T-cell (primary cell): Measurements from ENCODE around the gene ZBTB32. TPM values are rescaled to one million over a fixed set of nuclear protein-coding genes. Genes with fewer than 3 reads are reported as not detected.

Experiments used
- ATAC-seq, 4 experiments: fragments of 200-7000 bp in 3 of 4; fragments of 150-1000 bp in 1 of 4; cut with Tn5 transposase; replicated peaks in 1 of 4; 1 replicate in 3 of 4; 2 replicates in 1 of 4; pipeline ENCODE4 v1.10.0; 2021; ENCODE audit warnings: moderate library complexity in 3 of 4, mild to moderate bottlenecking in 2 of 4, moderate number of reproducible peaks in 1 of 4
- CTCF ChIA-PET, 2 donors: fragments of 300-600 bp; sonication (Branson Sonifier 250); formaldehyde crosslinking; loops; one replicate each; lab custom pipeline; 2022; ENCODE audit warnings: antibody characterized with exemption in 2 of 2; lab: Charles Lee
- POLR2A ChIA-PET, 2 donors: fragments of 300-600 bp; sonication (Branson Sonifier 250); formaldehyde crosslinking; loops; one replicate each; lab custom pipeline; 2022; ENCODE audit warnings: antibody characterized with exemption in 2 of 2; lab: Charles Lee
- DNase-seq, 35 experiments: peaks; one replicate each; pipeline versions ENCODE4 v3.0.0 to v3.0.0-alpha.2; 2013 to 2023
- H3K27ac ChIP-seq: one replicate; pipeline ENCODE4 v1.5.1; 2013; ENCODE audit warnings: low read length
- H3K27me3 ChIP-seq, 2 experiments: replicated peaks in 1 of 2; 1 replicate in 1 of 2; 2 replicates in 1 of 2; pipeline versions ENCODE4 v1.6.1 to v1.7.0; 2013; ENCODE audit warnings: low read length in 1 of 2, mixed read lengths in 1 of 2; ENCODE audit not compliant: control insufficient read depth in 2 of 2, insufficient read depth in 2 of 2; ENCODE audit errors: extremely low read depth in 1 of 2
- H3K36me3 ChIP-seq, 2 donors: 1 replicate in 1 of 2; 2 replicates in 1 of 2; pipeline versions ENCODE4 v1.6.1 to v1.7.0; 2013; ENCODE audit warnings: low read length in 1 of 2; ENCODE audit not compliant: control insufficient read depth in 2 of 2, insufficient read depth in 1 of 2; ENCODE audit errors: extremely low read depth in 1 of 2
- H3K4me1 ChIP-seq, 2 experiments: 1 replicate in 1 of 2; 2 replicates in 1 of 2; pipeline versions ENCODE4 v1.6.1 to v1.7.0; 2013; ENCODE audit warnings: low read length in 2 of 2, mixed read lengths in 1 of 2; ENCODE audit not compliant: insufficient read depth in 2 of 2, control insufficient read depth in 1 of 2; ENCODE audit errors: extremely low read depth in 1 of 2
- H3K4me3 ChIP-seq, 2 donors: 1 replicate in 1 of 2; 2 replicates in 1 of 2; pipeline versions ENCODE4 v1.5.1 to v1.7.0; 2013; ENCODE audit warnings: mild to moderate bottlenecking in 2 of 2, low read length in 1 of 2, moderate library complexity in 1 of 2; ENCODE audit not compliant: control insufficient read depth in 1 of 2; ENCODE audit errors: extremely low read depth in 1 of 2
- H3K9me3 ChIP-seq: 2 replicates; pipeline ENCODE4 v1.7.0; 2013
- H3K27ac Mint-ChIP-seq, 2 donors: one replicate each; pipeline ENCODE4 v1.8.0; 2020 to 2021; ENCODE audit warnings: mild to moderate bottlenecking in 2 of 2, mixed read lengths in 2 of 2
- H3K27me3 Mint-ChIP-seq, 2 donors: one replicate each; pipeline ENCODE4 v1.8.0; 2021 to 2022; ENCODE audit warnings: mixed read lengths in 2 of 2
- H3K36me3 Mint-ChIP-seq: one replicate; pipeline ENCODE4 v1.8.0; 2021; ENCODE audit warnings: mixed read lengths
- H3K4me1 Mint-ChIP-seq, 3 donors: one replicate each; pipeline ENCODE4 v1.8.0; 2020 to 2022; ENCODE audit warnings: mixed read lengths in 3 of 3, mild to moderate bottlenecking in 1 of 3
- H3K4me3 Mint-ChIP-seq, 3 donors: one replicate each; pipeline ENCODE4 v1.8.0; 2020 to 2022; ENCODE audit warnings: mild to moderate bottlenecking in 3 of 3, mixed read lengths in 3 of 3, moderate library complexity in 3 of 3
- H3K9me3 Mint-ChIP-seq, 3 donors: one replicate each; pipeline ENCODE4 v1.8.0; 2020 to 2022; ENCODE audit warnings: mixed read lengths in 3 of 3
- WGBS: methylation state at CpG from one replicate; pipeline ENCODE4 v1.1.5; 2013; ENCODE audit warnings: missing lambda C conversion rate; ENCODE audit not compliant: insufficient coverage; 5-methylcytosine and 5-hydroxymethylcytosine counted together
- total RNA-seq, 35 experiments: library from RNA in 6 of 35; stranded (reverse) in 6 of 35; fragments of 120-200 nt in 1 of 35; gene quantifications; one replicate each; pipeline versions ENCODE4 v1.2.1 to v1.2.4 and lab custom pipeline; 2013 to 2026

ZBTB32 gene
- total RNA-seq, 5 donors from 2014 or later (not counting 1 experiment from before 2014, with no cell fraction given): 1.2 to 4.1 (median 2.0) TPM

DNA sequence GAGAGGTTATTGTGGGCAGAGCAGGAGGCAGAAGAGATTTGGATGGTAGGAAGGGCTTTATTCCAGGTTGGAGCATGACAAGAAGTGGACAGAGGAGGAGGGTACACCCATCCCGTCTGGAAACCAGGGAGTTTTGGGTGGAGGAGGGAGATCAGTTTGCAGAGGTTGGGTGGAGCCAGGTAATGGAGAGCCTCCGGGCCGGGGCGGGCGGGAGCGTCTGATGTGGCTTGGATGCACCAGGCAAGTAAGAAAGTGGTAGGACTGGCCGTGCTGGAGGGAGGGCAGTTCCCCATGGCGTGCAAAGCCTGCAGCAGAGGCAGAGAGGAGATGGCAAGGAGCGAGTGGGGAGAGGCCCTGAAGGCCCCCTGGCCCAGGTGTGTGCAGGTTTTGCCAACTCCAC, 27.0 kb downstream of the ZBTB32 start:
- H3K27ac Mint-ChIP-seq: no peak overlapping the region
- 92% methylated on average over 7 of the region's 9 CpGs for WGBS
- Histone ChIP-seq H3K27me3 (no peaks in the 10 kb centered on the region), H3K4me1 (no peaks in the 10 kb centered on the region), H3K4me3 (no peak overlapping the region), H3K9me3 (no peaks in the 10 kb centered on the region), H3K36me3 (peaks cover 27 to 93% of the 10 kb centered on the region in 2 donors), H3K27ac (no peak overlapping the region)
- peaks cover 10 to 25% (median 10%) of the 10 kb centered on the region in 3 donors for H3K4me1 Mint-ChIP-seq
- no peaks in the 10 kb centered on the region for H3K9me3 Mint-ChIP-seq
- ChIA-PET POLR2A (no interaction called here), CTCF (no interaction called here)
- peaks cover 56% of the 10 kb centered on the region for H3K36me3 Mint-ChIP-seq
- H3K4me3 Mint-ChIP-seq: no peak overlapping the region
- DNase-seq (no peak), ATAC-seq (no peak)
- no peaks in the 10 kb centered on the region for H3K27me3 Mint-ChIP-seq

DNA sequence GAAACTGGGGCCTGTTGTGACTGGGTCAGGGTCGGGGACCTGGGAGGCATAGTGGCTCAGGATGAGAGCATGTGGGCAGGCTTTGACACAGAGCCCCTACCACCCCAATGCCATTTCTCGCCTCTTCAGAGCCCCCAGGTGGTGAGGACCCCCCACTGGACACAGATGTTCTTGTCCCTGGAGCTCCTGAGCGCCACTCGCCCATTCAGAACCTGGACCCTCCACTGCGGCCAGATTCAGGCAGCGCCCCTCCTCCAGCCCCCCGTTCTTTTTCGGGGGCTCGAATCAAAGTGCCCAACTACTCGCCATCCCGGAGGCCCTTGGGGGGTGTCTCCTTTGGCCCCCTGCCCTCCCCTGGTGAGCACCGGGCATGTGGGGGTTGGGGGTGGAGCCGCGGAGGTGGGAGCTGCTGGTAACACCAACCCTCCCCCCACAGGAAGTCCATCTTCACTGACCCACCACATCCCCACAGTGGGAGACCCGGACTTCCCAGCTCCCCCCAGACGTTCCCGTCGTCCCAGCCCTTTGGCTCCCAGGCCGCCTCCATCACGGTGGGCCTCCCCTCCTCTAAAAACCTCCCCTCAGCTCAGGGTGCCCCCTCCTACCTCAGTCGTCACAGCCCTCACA, 27.5 kb downstream of the ZBTB32 start:
- Mint-ChIP-seq H3K36me3 (peaks cover 52% of the 10 kb centered on the region), H3K9me3 (no peaks in the 10 kb centered on the region), H3K4me3 (no peak overlapping the region), H3K27me3 (no peaks in the 10 kb centered on the region), H3K4me1 (peaks cover 14 to 30% (median 16%) of the 10 kb centered on the region in 3 donors), H3K27ac (no peak overlapping the region)
- Histone ChIP-seq H3K4me1 (peaks cover 0 to 5% of the 10 kb centered on the region in 2 experiments), H3K27me3 (no peaks in the 10 kb centered on the region), H3K4me3 (no peak overlapping the region), H3K27ac (no peak overlapping the region), H3K36me3 (peaks cover 30 to 94% of the 10 kb centered on the region in 2 donors), H3K9me3 (no peaks in the 10 kb centered on the region)
- ChIA-PET CTCF (no interaction called here), POLR2A (no interaction called here)
- ATAC-seq: peak in 1 of 4 experiments; percentile 19
- DNase-seq: no peak
- WGBS: 93% methylated on average over 10 of the region's 21 CpGs

DNA sequence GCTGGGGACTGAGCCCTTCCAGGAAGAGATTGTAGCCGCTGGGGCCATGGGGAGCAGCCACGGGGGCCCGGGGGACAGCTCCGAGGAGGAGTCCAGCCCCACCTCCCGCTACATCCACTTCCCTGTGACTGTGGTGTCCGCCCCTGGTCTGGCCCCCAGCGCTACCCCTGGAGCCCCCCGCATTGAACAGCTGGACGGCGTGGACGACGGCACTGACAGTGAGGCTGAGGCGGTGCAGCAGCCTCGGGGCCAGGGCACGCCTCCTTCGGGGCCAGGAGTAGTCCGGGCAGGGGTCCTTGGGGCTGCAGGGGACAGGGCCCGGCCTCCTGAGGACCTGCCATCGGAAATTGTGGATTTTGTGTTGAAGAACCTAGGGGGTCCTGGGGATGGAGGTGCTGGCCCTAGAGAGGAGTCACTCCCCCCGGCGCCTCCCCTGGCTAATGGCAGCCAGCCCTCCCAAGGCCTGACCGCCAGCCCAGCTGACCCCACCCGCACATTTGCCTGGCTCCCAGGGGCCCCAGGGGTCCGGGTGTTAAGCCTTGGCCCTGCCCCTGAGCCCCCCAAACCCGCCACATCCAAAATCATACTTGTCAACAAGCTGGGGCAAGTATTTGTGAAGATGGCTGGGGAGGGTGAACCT, 28.3 kb downstream of the ZBTB32 start:
- no peak overlapping the region for H3K27ac ChIP-seq
- H3K36me3 Mint-ChIP-seq: peaks cover 53% of the 10 kb centered on the region
- ChIA-PET POLR2A (no interaction called here), CTCF (no interaction called here)
- ATAC-seq (no peak), DNase-seq (no peak)
- H3K27me3 ChIP-seq: no peaks in the 10 kb centered on the region
- H3K36me3 ChIP-seq: peaks cover 25 to 88% of the 10 kb centered on the region in 2 donors
- no peak overlapping the region for H3K4me3 Mint-ChIP-seq
- peaks cover 21 to 35% (median 23%) of the 10 kb centered on the region in 3 donors for H3K4me1 Mint-ChIP-seq
- H3K4me3 ChIP-seq: no peak overlapping the region
- 98% methylated on average over 16 of the region's 25 CpGs for WGBS
- no peaks in the 10 kb centered on the region for H3K27me3 Mint-ChIP-seq
- no peaks in the 10 kb centered on the region for H3K9me3 ChIP-seq
- peaks cover 0 to 12% of the 10 kb centered on the region in 2 experiments for H3K4me1 ChIP-seq
- H3K9me3 Mint-ChIP-seq: no peaks in the 10 kb centered on the region
- no peak overlapping the region for H3K27ac Mint-ChIP-seq

DNA sequence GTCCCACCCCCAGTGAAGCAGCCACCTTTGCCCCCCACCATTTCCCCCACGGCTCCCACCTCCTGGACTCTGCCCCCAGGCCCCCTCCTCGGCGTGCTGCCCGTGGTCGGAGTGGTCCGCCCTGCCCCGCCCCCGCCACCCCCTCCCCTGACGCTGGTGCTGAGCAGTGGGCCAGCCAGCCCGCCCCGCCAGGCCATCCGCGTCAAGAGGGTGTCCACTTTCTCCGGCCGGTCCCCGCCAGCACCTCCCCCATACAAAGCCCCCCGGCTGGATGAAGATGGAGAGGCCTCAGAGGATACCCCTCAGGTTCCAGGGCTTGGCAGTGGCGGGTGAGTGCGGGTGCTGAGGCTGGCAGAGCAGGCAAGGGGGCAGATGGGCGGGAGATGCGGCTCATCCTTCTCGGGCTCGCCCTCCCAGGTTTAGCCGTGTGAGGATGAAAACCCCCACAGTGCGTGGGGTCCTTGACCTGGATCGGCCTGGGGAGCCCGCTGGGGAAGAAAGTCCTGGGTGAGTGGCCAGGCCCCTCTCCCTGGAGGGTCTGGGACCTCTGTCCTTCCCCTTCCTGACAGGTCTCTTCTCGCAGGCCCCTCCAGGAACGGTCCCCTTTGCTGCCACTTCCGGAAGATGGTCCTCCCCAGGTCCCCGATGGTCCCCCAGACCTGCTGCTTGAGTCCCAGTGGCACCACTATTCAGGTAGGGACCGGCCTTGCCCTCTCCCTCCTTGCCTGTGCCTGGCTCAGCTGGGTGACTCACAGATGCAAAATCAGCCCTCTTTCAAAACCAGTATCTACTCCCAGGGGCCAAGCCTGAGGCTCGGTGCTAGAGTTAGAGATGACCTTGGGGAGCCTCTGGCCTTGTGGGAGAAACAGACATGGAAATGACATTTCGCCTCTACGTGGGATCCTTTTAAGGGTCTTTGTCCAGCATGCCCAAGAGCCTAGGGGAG, 29.1 kb downstream of the ZBTB32 start:
- ChIA-PET CTCF (no interaction called here), POLR2A (no interaction called here)
- H3K9me3 ChIP-seq: no peaks in the 10 kb centered on the region
- H3K9me3 Mint-ChIP-seq: no peaks in the 10 kb centered on the region
- H3K27ac Mint-ChIP-seq: peak overlapping the region in 1 of 2 donors; percentile 67
- no peak overlapping the region for H3K4me3 Mint-ChIP-seq
- 96% methylated on average over 15 of the region's 35 CpGs for WGBS
- peaks cover 23 to 88% of the 10 kb centered on the region in 2 donors for H3K36me3 ChIP-seq
- peaks cover 21 to 42% (median 24%) of the 10 kb centered on the region in 3 donors for H3K4me1 Mint-ChIP-seq
- H3K4me3 ChIP-seq: no peak overlapping the region
- H3K27me3 Mint-ChIP-seq: no peaks in the 10 kb centered on the region
- ATAC-seq (no peak), DNase-seq (no peak)
- H3K27me3 ChIP-seq: no peaks in the 10 kb centered on the region
- peaks cover 48% of the 10 kb centered on the region for H3K36me3 Mint-ChIP-seq
- peaks cover 0 to 15% of the 10 kb centered on the region in 2 experiments for H3K4me1 ChIP-seq
- no peak overlapping the region for H3K27ac ChIP-seq

DNA sequence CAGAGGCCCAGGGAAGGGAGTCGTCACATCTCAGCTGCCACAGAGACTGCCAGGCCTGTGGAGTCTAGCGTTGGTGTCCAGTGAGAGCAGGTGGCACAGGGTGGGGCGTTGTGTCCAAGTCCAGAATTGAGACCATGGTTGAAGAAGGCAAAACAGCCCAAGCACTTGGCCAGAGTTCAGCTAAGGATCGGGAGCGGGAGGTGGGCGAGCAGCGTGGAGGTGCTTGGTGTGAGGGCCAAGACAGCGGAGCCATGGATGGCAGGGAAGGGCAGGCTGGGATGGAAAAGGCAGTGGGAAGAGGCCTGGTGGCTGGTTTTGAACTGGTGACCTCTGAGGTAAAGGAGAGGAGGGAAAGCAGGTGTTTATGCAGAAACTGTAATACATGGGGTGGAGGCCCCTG, 29.9 kb downstream of the ZBTB32 start:
- H3K4me1 Mint-ChIP-seq: peaks cover 28 to 50% (median 31%) of the 10 kb centered on the region in 3 donors
- Histone ChIP-seq H3K4me1 (peaks cover 0 to 17% of the 10 kb centered on the region in 2 experiments), H3K4me3 (no peak overlapping the region), H3K27me3 (no peaks in the 10 kb centered on the region), H3K36me3 (peaks cover 23 to 88% of the 10 kb centered on the region in 2 donors), H3K27ac (no peak overlapping the region), H3K9me3 (no peaks in the 10 kb centered on the region)
- CTCF ChIA-PET: no interaction called here
- H3K27me3 Mint-ChIP-seq: no peaks in the 10 kb centered on the region
- no peaks in the 10 kb centered on the region for H3K9me3 Mint-ChIP-seq
- no peak overlapping the region for H3K4me3 Mint-ChIP-seq
- no peak for DNase-seq
- peak overlapping the region; percentile 67 to 77 for H3K27ac Mint-ChIP-seq
- peaks cover 44% of the 10 kb centered on the region for H3K36me3 Mint-ChIP-seq
- no peak for ATAC-seq
- 97% methylated on average over 8 of the region's 8 CpGs for WGBS
- POLR2A ChIA-PET: no interaction called here

DNA sequence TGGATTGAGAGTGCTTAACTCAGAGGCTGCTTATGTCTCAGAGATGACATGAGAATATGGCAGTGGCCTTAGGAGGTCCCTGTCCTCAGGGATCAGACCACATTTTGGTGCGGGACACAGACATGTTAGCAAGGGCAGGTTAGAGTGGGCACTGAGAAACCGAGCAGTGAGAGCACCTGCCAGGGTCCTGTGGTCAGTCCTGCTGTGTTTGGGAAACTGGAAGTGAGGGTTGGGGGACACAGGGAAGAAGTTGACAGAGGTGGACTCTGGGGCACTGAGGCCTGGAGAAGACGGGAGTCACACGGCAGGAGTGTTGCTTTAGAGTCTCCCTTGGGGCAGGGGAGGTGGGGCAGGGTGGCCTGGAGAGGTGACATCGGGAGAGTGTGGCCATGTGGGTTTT, 30.5 kb downstream of the ZBTB32 start:
- H3K9me3 ChIP-seq: no peaks in the 10 kb centered on the region
- ATAC-seq (no peak), DNase-seq (no peak)
- H3K36me3 ChIP-seq: peaks cover 23 to 87% of the 10 kb centered on the region in 2 donors
- POLR2A ChIA-PET: no interaction called here
- WGBS: 93% methylated on average over 4 of the region's 5 CpGs
- no peaks in the 10 kb centered on the region for H3K27me3 ChIP-seq
- no peak overlapping the region for H3K4me3 Mint-ChIP-seq
- H3K36me3 Mint-ChIP-seq: peaks cover 38% of the 10 kb centered on the region
- CTCF ChIA-PET: no interaction called here
- no peaks in the 10 kb centered on the region for H3K27me3 Mint-ChIP-seq
- H3K27ac Mint-ChIP-seq: peak overlapping the region; percentile 19 to 77
- H3K4me3 ChIP-seq: no peak overlapping the region
- peaks cover 33 to 53% (median 36%) of the 10 kb centered on the region in 3 donors for H3K4me1 Mint-ChIP-seq
- no peak overlapping the region for H3K27ac ChIP-seq
- H3K9me3 Mint-ChIP-seq: no peaks in the 10 kb centered on the region
- peaks cover 0 to 23% of the 10 kb centered on the region in 2 experiments for H3K4me1 ChIP-seq
